ENCODE measurements around the gene RESP18. TPM values are rescaled to one million over a fixed set of nuclear protein-coding genes. Genes with fewer than 3 reads are reported as not detected.

The RESP18 gene
- total RNA-seq, 1 experiment from 2014 or later = not detected

DNA sequence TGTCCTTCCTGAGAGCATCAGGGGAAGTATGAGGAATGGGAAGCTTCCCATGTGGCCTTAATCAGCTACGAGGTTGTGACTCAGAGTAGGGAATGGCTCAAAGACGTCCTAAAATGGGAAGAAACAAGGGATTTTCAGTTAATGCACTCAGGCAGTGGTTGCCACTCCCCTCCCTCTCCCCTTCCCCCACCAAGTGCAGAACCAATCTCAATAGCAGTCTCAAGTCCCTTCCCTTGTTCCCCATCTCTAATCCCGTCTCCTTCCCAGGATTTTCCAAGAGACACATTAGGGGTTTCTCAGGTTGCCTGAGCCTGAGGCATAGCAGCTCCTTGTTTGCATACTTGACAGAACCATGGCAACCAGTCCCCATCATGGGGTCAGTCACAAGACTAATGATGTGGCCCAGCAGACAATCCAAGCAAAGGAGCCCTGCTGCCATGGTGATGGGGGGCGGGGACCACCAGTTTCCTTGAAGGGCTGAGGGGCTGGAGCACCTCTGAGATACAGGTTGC, 18.2 kb upstream of the RESP18 start:
- intact Hi-C loops (cut with micrococcal nuclease) = no loop called here
- no peaks in the 10 kb centered on the region for H4K20me1 ChIP-seq (ENCODE audit: insufficient read depth)
- H3K4me2 ChIP-seq (ENCODE audit: low read length) = no peak overlapping the region
- POLR2A ChIA-PET = no interaction called here
- no peak for ATAC-seq
- H3K9me2 ChIP-seq (ENCODE audit: insufficient read depth) = no peaks in the 10 kb centered on the region
- peaks cover 3% of the 10 kb centered on the region; the same call in 1 of the 2 replicates for H3K27me3 ChIP-seq (ENCODE audit: insufficient read depth, low read length)
- H3K4me3 ChIP-seq (replicated peaks in 1 of 2; ENCODE audit: low read depth in 1 of 2, low read length in 2 of 2) = no peak overlapping the region
- no peak for DNase-seq (ENCODE audit: low read depth, low spot score)
- no peak overlapping the region for H3K9ac ChIP-seq (ENCODE audit: low read length)
- CTCF ChIA-PET = interaction anchor here (1.2 to 1.7 kb wide), 3 partner anchors 13 to 371 kb away, joined by 3 to 4 read pairs (median 3); no protein-coding TSS in a partner anchor
- no TSS peak for BruUV-seq (replicated peaks)
- TF ChIP-seq ZFX (IDR thresholded peaks at IDR 0.05) (no peak), SIN3A (IDR thresholded peaks at IDR 0.05; ENCODE audit: low read depth) (no peak), POLR2A (IDR thresholded peaks at IDR 0.05; ENCODE audit: borderline replicate concordance, extremely low read depth, insufficient read depth, insufficient read length) (no peak)
- H3K9me3 ChIP-seq (ENCODE audit: control insufficient read depth in 1 of 2, insufficient read depth in 1 of 2, low read depth in 1 of 2, low read length in 2 of 2) = no peaks in the 10 kb centered on the region
- RAD21 ChIA-PET (ENCODE audit: low non-redundant PET in 1 of 2, low total read pairs in 2 of 2, uncharacterized antibody in 2 of 2, unreplicated experiment in 2 of 2) = no interaction called here
- no peak overlapping the region for H2AFZ ChIP-seq (ENCODE audit: low read depth, low read length, poor library complexity, severe bottlenecking)
- H3K27ac ChIP-seq (ENCODE audit: low read depth, low read length) = no peak overlapping the region
- H3K4me1 ChIP-seq (ENCODE audit: control insufficient read depth in 1 of 2, insufficient read depth in 2 of 2, low read length in 2 of 2) = no peaks in the 10 kb centered on the region
- no peaks in the 10 kb centered on the region for H3K36me3 ChIP-seq (ENCODE audit: control insufficient read depth in 1 of 2, insufficient read depth in 2 of 2, low read length in 2 of 2)
- no peaks in the 10 kb centered on the region for H3K79me2 ChIP-seq (ENCODE audit: insufficient read depth, low read length)

GRCh38 chr2:219350215-219350614, 17.7 kb upstream of the RESP18 start:
- ChIA-PET RAD21 (ENCODE audit: low non-redundant PET in 1 of 2, low total read pairs in 2 of 2, uncharacterized antibody in 2 of 2, unreplicated experiment in 2 of 2) (no interaction called here), POLR2A (no interaction called here), CTCF (interaction anchor here (1.7 kb wide), 1 partner anchor 14 kb away, joined by 4 read pairs; no protein-coding TSS in a partner anchor)
- Histone ChIP-seq H3K4me2 (ENCODE audit: low read length) (no peak overlapping the region), H3K4me3 (replicated peaks in 1 of 2; ENCODE audit: low read depth in 1 of 2, low read length in 2 of 2) (no peak overlapping the region), H3K9ac (ENCODE audit: low read length) (no peak overlapping the region), H3K79me2 (ENCODE audit: insufficient read depth, low read length) (no peaks in the 10 kb centered on the region), H3K36me3 (ENCODE audit: control insufficient read depth in 1 of 2, insufficient read depth in 2 of 2, low read length in 2 of 2) (no peaks in the 10 kb centered on the region), H3K4me1 (ENCODE audit: control insufficient read depth in 1 of 2, insufficient read depth in 2 of 2, low read length in 2 of 2) (no peaks in the 10 kb centered on the region), H3K27me3 (ENCODE audit: insufficient read depth, low read length) (peaks cover 3% of the 10 kb centered on the region; the same call in 1 of the 2 replicates), H2AFZ (ENCODE audit: low read depth, low read length, poor library complexity, severe bottlenecking) (no peak overlapping the region), H3K9me3 (ENCODE audit: control insufficient read depth in 1 of 2, insufficient read depth in 1 of 2, low read depth in 1 of 2, low read length in 2 of 2) (no peaks in the 10 kb centered on the region), H4K20me1 (ENCODE audit: insufficient read depth) (no peaks in the 10 kb centered on the region), H3K9me2 (ENCODE audit: insufficient read depth) (no peaks in the 10 kb centered on the region), H3K27ac (ENCODE audit: low read depth, low read length) (no peak overlapping the region)
- TF ChIP-seq SRF (IDR thresholded peaks at IDR 0.05; ENCODE audit: low read depth) (no peak), RAD21 (IDR thresholded peaks at IDR 0.05; ENCODE audit: low read depth) (no peak), EGR1 (IDR thresholded peaks at IDR 0.05; ENCODE audit: low read depth) (no peak), YY1 (IDR thresholded peaks at IDR 0.05; ENCODE audit: extremely low read depth, insufficient replicate concordance, low read depth, low read length) (no peak), ZFX (IDR thresholded peaks at IDR 0.05) (no peak), POLR2A (IDR thresholded peaks at IDR 0.05; ENCODE audit: borderline replicate concordance, extremely low read depth, insufficient read depth, insufficient read length) (no peak), EZH2 (IDR thresholded peaks at IDR 0.05) (no peak)
- ATAC-seq (no peak), DNase-seq (ENCODE audit: low read depth, low spot score) (no peak)
- intact Hi-C loops (cut with micrococcal nuclease) = no loop called here
- no TSS peak for BruUV-seq (replicated peaks)
